Ovary (tissue), 9 donors: ENCODE measurements around the gene KDM5C. TPM values are rescaled to one million over a fixed set of nuclear protein-coding genes. Genes with fewer than 3 reads are reported as not detected.

Experiments
- DNase-seq, 5 donors: peaks; one replicate each; pipeline ENCODE4 v3.0.0-alpha.2; 2019 to 2020
- H3K27ac ChIP-seq, 2 donors: fragments of 200-600 bp; one replicate each; pipeline versions ENCODE4 v1.5.1 to v1.8.0; 2019 to 2022
- H3K27me3 ChIP-seq: fragments of 200-600 bp; one replicate; pipeline ENCODE4 v1.8.0; 2022
- H3K36me3 ChIP-seq: fragments of 200-600 bp; sonication (generic); one replicate; pipeline ENCODE4 v1.5.1; 2019
- H3K4me1 ChIP-seq: one replicate; pipeline ENCODE4 v1.8.1; 2013; ENCODE audit warnings: mild to moderate bottlenecking, moderate library complexity; ENCODE audit not compliant: insufficient read depth
- H3K4me3 ChIP-seq: fragments of 200-600 bp; sonication (generic); one replicate; pipeline ENCODE4 v1.5.1; 2017
- H3K9me3 ChIP-seq, 2 donors: fragments of 200-600 bp in 1 of 2; sonication (generic) in 1 of 2; one replicate each; pipeline versions ENCODE4 v1.5.1 to v1.8.1; 2013 to 2019; ENCODE audit warnings: mild to moderate bottlenecking in 1 of 2, moderate library complexity in 1 of 2
- CTCF ChIP-seq, 3 donors: fragments of 450-650 bp in 2 of 3; fragments of 200-600 bp in 1 of 3; IDR thresholded peaks; one replicate each; pipeline versions ENCODE4 v1.5.1 to v1.8.0; 2016 to 2022; ENCODE audit warnings: antibody characterized with exemption in 3 of 3, mild to moderate bottlenecking in 1 of 3
- EP300 ChIP-seq: sonication (generic); formaldehyde crosslinking; IDR thresholded peaks from one replicate; pipeline ENCODE4 v1.6.1; 2017; ENCODE audit warnings: antibody characterized with exemption
- POLR2A ChIP-seq: fragments of 450-650 bp; IDR thresholded peaks from one replicate; pipeline ENCODE4 v1.6.1; 2017; ENCODE audit warnings: antibody characterized with exemption, mild to moderate bottlenecking, moderate library complexity
- WGBS, 3 donors: extraction: QIAGEN DNeasy Blood & Tissue Kit in 1 of 3; methylation state at CpG; one replicate each; pipeline versions ENCODE4 v1.1.5 to v1.1.7; 2013 to 2017; 5-methylcytosine and 5-hydroxymethylcytosine counted together
- intact Hi-C, 4 donors: fragments of 100-400 bp; cut with DNase I; formaldehyde crosslinking; loops; one replicate each; pipeline versions ENCODE4 v1.11.0 to v1.15.1; 2022 to 2023
- polyA plus RNA-seq, 2 donors: library from polyadenylated mRNA; stranded (reverse); fragments of 200-250 nt in 1 of 2; fragments of 350-450 nt in 1 of 2; fragmentation: Illumina TruSeq in 1 of 2; extraction: RNeasy Lipid Tissue Mini Kit (QIAGEN cat#74804) in 1 of 2; gene quantifications; one replicate each; pipeline ENCODE4 v1.2.3, GENCODE V29; 2013 to 2014
- total RNA-seq, 7 donors: library from RNA; depleted of rRNA in 2 of 7; stranded (reverse); fragments of >200 nt in 2 of 7; fragmentation: NEBNext Ultra II Directional in 3 of 7; extraction: Animal tissue kit (Norgen Biotek cat#: 25700) in 3 of 7; gene quantifications; one replicate each; pipeline versions ENCODE4 v1.1.0 to v1.2.4, GENCODE V29; 2016 to 2023
- donor health status: DM: no; HTN: no; CAD: no; lungs with moderate emphysema.
- donor health status: DM: no; HTN: no; CAD: no.
- donor health status: Bipolar disorder and iron deficiency.
- donor health status: DM: yes; HTN: yes; CAD: no.
- donor health status: DM: no; HTN: no; CAD: no.
- donor health status: DM: yes; HTN: yes; CAD: no.

KDM5C gene
- total and polyA plus RNA-seq, 9 donors, result 41.4 to 121 (median 95.2) TPM

GRCh38 chrX:53247928-53248327, 22.9 kb upstream of the KDM5C start:
- WGBS, 3 donors, result 88 to 89% (median 88%) methylated on average over 10 of the region's 10 CpGs
- Histone ChIP-seq H3K4me1 (no peaks in the 10 kb centered on the region), H3K36me3 (no peaks in the 10 kb centered on the region), H3K4me3 (no peak overlapping the region), H3K27ac (no peak overlapping the region), H3K9me3 (no peaks in the 10 kb centered on the region), H3K27me3 (no peaks in the 10 kb centered on the region)
- no peak for DNase-seq
- intact Hi-C loops, result no loop called here
- no peak for TF ChIP-seq CTCF (IDR thresholded peaks at IDR 0.05)
- no peak for TF ChIP-seq EP300
- TF ChIP-seq POLR2A, result no peak

- H3K27ac ChIP-seq, result no peak overlapping the region
- no peaks in the 10 kb centered on the region for H3K27me3 ChIP-seq
- WGBS, 3 donors, result 60 to 71% (median 69%) methylated on average over 2 of the region's 2 CpGs
- intact Hi-C loops, result no loop called here
- no peak for DNase-seq
- no peaks in the 10 kb centered on the region for H3K9me3 ChIP-seq
- no peak overlapping the region for H3K4me3 ChIP-seq
- H3K4me1 ChIP-seq, result no peaks in the 10 kb centered on the region
- H3K36me3 ChIP-seq, result no peaks in the 10 kb centered on the region
- TF ChIP-seq CTCF (IDR thresholded peaks at IDR 0.05) (no peak), EP300 (no peak), POLR2A (no peak)
Measured at GRCh38 chrX:53246231-53246630, 21.2 kb upstream of the KDM5C start.

- no peaks in the 10 kb centered on the region for H3K4me1 ChIP-seq
- TF ChIP-seq CTCF (IDR thresholded peaks at IDR 0.05) (no peak), POLR2A (no peak)
- no peaks in the 10 kb centered on the region for H3K27me3 ChIP-seq
- 48 to 59% (median 51%) methylated on average over 1 of the region's 1 CpG for WGBS, 3 donors
- intact Hi-C loops, result no loop called here
- H3K9me3 ChIP-seq, result no peaks in the 10 kb centered on the region
- H3K27ac ChIP-seq, result no peak overlapping the region
- no peak overlapping the region for H3K4me3 ChIP-seq
- H3K36me3 ChIP-seq, result no peaks in the 10 kb centered on the region
- DNase-seq, result no peak
Measured at GRCh38 chrX:53244610-53245009, 19.6 kb upstream of the KDM5C start.

- no peaks in the 10 kb centered on the region for H3K36me3 ChIP-seq
- 80 to 88% (median 88%) methylated on average over 4 of the region's 4 CpGs for WGBS, 3 donors
- H3K27me3 ChIP-seq, result no peaks in the 10 kb centered on the region
- H3K9me3 ChIP-seq, result no peaks in the 10 kb centered on the region
- H3K27ac ChIP-seq, result no peak overlapping the region
- DNase-seq, result no peak
- TF ChIP-seq EP300 (no peak), POLR2A (no peak), CTCF (IDR thresholded peaks at IDR 0.05) (no peak)
- no peak overlapping the region for H3K4me3 ChIP-seq
- no peaks in the 10 kb centered on the region for H3K4me1 ChIP-seq
- intact Hi-C loops, result no loop called here
Measured at GRCh38 chrX:53242310-53242709, 17.3 kb upstream of the KDM5C start.

GRCh38 chrX:53241558-53241957, 16.6 kb upstream of the KDM5C start:
- Histone ChIP-seq H3K27ac (no peak overlapping the region), H3K4me1 (no peaks in the 10 kb centered on the region), H3K4me3 (no peak overlapping the region), H3K27me3 (no peaks in the 10 kb centered on the region), H3K9me3 (no peaks in the 10 kb centered on the region), H3K36me3 (no peaks in the 10 kb centered on the region)
- intact Hi-C loops, result no loop called here
- DNase-seq, result no peak
- 76 to 87% (median 82%) methylated on average over 7 of the region's 7 CpGs for WGBS, 3 donors
- TF ChIP-seq EP300 (no peak), POLR2A (no peak), CTCF (IDR thresholded peaks at IDR 0.05) (no peak)
